GF-D8 (cell line): ENCODE data around the gene SLC16A4.
"Not testable (repeated sequence)": the region's sequence is repeated elsewhere in the genome, so short reads cannot be mapped to it uniquely, and the experiment has no call there.

Experiments used
- DNase-seq: peaks from one replicate; lab custom pipeline; 2025; lab: John Stamatoyannopoulos, UW

The SLC16A4 gene

GRCh38 chr1:110408488-110408887 is 17.7 kb upstream of the SLC16A4 start:
- DNase-seq, result no peak

- DNase-seq, result peak; percentile 77
Measured at GRCh38 chr1:110407260-110408210, 16.7 kb upstream of the SLC16A4 start, which contains the start of gene LAMTOR5. Gene LAMTOR5 (minus strand): TSS chr1:110407694. CDS start chr1:110407620, 74 bp downstream.

GRCh38 chr1:110406407-110406806 is 15.6 kb upstream of the SLC16A4 start:
- not testable (repeated sequence) for DNase-seq

- DNase-seq, result no peak
Measured at GRCh38 chr1:110404401-110404800, 13.6 kb upstream of the SLC16A4 start.

GRCh38 chr1:110403805-110404204 is 13.0 kb upstream of the SLC16A4 start:
- DNase-seq, result no peak

GRCh38 chr1:110396259-110396958 is 5.6 kb upstream of the SLC16A4 start:
- not testable (repeated sequence) for DNase-seq

GRCh38 chr1:110394493-110394820 is 3.6 kb upstream of the SLC16A4 start:
- DNase-seq, result no peak

GRCh38 chr1:110393691-110394492 is 3.1 kb upstream of the SLC16A4 start:
- DNase-seq, result no peak

GRCh38 chr1:110393286-110393685 is 2.5 kb upstream of the SLC16A4 start:
- DNase-seq, result no peak

- DNase-seq, result no peak
Measured at GRCh38 chr1:110390096-110390495, 730 bp downstream of the SLC16A4 start.

- DNase-seq, result no peak
Measured at GRCh38 chr1:110387048-110387754, 3.6 kb downstream of the SLC16A4 start.

GRCh38 chr1:110385369-110385768 is 5.5 kb downstream of the SLC16A4 start:
- DNase-seq, result no peak

- peak; percentile 19 for DNase-seq
Measured at GRCh38 chr1:110384581-110385321, 6.1 kb downstream of the SLC16A4 start.

GRCh38 chr1:110383251-110383990 is 7.4 kb downstream of the SLC16A4 start:
- DNase-seq, result peak; percentile 62

GRCh38 chr1:110380672-110381283 is 10.0 kb downstream of the SLC16A4 start:
- DNase-seq, result peak; percentile 76

GRCh38 chr1:110375490-110375889 is 15.3 kb downstream of the SLC16A4 start:
- DNase-seq, result no peak

- no peak for DNase-seq
Measured at GRCh38 chr1:110370827-110371226, 20.0 kb downstream of the SLC16A4 start.

- no peak for DNase-seq
Measured at GRCh38 chr1:110364221-110364620, 26.6 kb downstream of the SLC16A4 start.

GRCh38 chr1:110361856-110362255 is 29.0 kb downstream of the SLC16A4 start:
- DNase-seq, result no peak

GRCh38 chr1:110360431-110360830 is 30.4 kb downstream of the SLC16A4 start:
- DNase-seq, result no peak
